ENCODE results near the gene PNPLA8.
"Not testable (repeated sequence)": the region's sequence is repeated elsewhere in the genome, so short reads cannot be mapped to it uniquely, and the experiment has no call there.

Gene PNPLA8

GRCh38 chr7:108548141-108548896 is 22.4 kb upstream of the PNPLA8 start:
- not testable (repeated sequence) for DNase-seq; H3K36me3 Mint-ChIP-seq (ENCODE audit: insufficient read depth); H3K4me1 Mint-ChIP-seq (ENCODE audit: low read depth in 2 of 2); H3K27ac Mint-ChIP-seq; H3K4me3 Mint-ChIP-seq; H3K27me3 Mint-ChIP-seq; H3K9me3 Mint-ChIP-seq; ATAC-seq (replicated peaks)

GRCh38 chr7:108541478-108541877 is 15.5 kb upstream of the PNPLA8 start:
- no peaks in the 10 kb centered on the region for H3K4me1 Mint-ChIP-seq (ENCODE audit: low read depth in 2 of 2)
- H3K4me3 Mint-ChIP-seq, result no peak overlapping the region
- no peaks in the 10 kb centered on the region for H3K36me3 Mint-ChIP-seq (ENCODE audit: insufficient read depth)
- DNase-seq (no peak), ATAC-seq (replicated peaks) (no peak)
- H3K27me3 Mint-ChIP-seq, result peaks cover 13 to 29% of the 10 kb centered on the region in 2 donors
- H3K27ac Mint-ChIP-seq, result no peak overlapping the region
- H3K9me3 Mint-ChIP-seq, result no peaks in the 10 kb centered on the region

GRCh38 chr7:108538685-108539084 is 12.8 kb upstream of the PNPLA8 start:
- not testable (repeated sequence) for H3K36me3 Mint-ChIP-seq (ENCODE audit: insufficient read depth); H3K4me3 Mint-ChIP-seq; H3K27ac Mint-ChIP-seq; DNase-seq; H3K9me3 Mint-ChIP-seq; H3K4me1 Mint-ChIP-seq (ENCODE audit: low read depth in 2 of 2); ATAC-seq (replicated peaks)
- H3K27me3 Mint-ChIP-seq, result peaks cover 29 to 37% of the 10 kb centered on the region in 2 donors

GRCh38 chr7:108538236-108538635 is 12.3 kb upstream of the PNPLA8 start:
- ATAC-seq (replicated peaks); DNase-seq; H3K4me1 Mint-ChIP-seq (ENCODE audit: low read depth in 2 of 2); H3K27ac Mint-ChIP-seq; H3K36me3 Mint-ChIP-seq (ENCODE audit: insufficient read depth); H3K9me3 Mint-ChIP-seq; H3K4me3 Mint-ChIP-seq: not testable (repeated sequence)
- H3K27me3 Mint-ChIP-seq, result peaks cover 29 to 37% of the 10 kb centered on the region in 2 donors

- DNase-seq, result no peak
- no peak for ATAC-seq (replicated peaks)
- Mint-ChIP-seq H3K27ac (no peak overlapping the region), H3K4me3 (no peak overlapping the region), H3K9me3 (no peaks in the 10 kb centered on the region), H3K27me3 (peaks cover 29 to 37% of the 10 kb centered on the region in 2 donors), H3K36me3 (ENCODE audit: insufficient read depth) (no peaks in the 10 kb centered on the region), H3K4me1 (ENCODE audit: low read depth in 2 of 2) (no peaks in the 10 kb centered on the region)
Measured at GRCh38 chr7:108537229-108537628, 11.3 kb upstream of the PNPLA8 start.

- ATAC-seq (replicated peaks) (no peak), DNase-seq (no peak)
- Mint-ChIP-seq H3K4me1 (ENCODE audit: low read depth in 2 of 2) (no peaks in the 10 kb centered on the region), H3K4me3 (no peak overlapping the region), H3K36me3 (ENCODE audit: insufficient read depth) (no peaks in the 10 kb centered on the region), H3K27ac (no peak overlapping the region), H3K27me3 (peaks cover 34 to 37% of the 10 kb centered on the region in 2 donors), H3K9me3 (no peaks in the 10 kb centered on the region)
Measured at GRCh38 chr7:108535744-108536143, 9.8 kb upstream of the PNPLA8 start.

GRCh38 chr7:108535257-108535656 is 9.3 kb upstream of the PNPLA8 start:
- Mint-ChIP-seq H3K36me3 (ENCODE audit: insufficient read depth) (no peaks in the 10 kb centered on the region), H3K27ac (no peak overlapping the region), H3K4me1 (ENCODE audit: low read depth in 2 of 2) (no peaks in the 10 kb centered on the region), H3K4me3 (no peak overlapping the region), H3K27me3 (peaks cover 34 to 37% of the 10 kb centered on the region in 2 donors), H3K9me3 (no peaks in the 10 kb centered on the region)
- no peak for ATAC-seq (replicated peaks)
- DNase-seq, result no peak

- Mint-ChIP-seq H3K9me3 (no peaks in the 10 kb centered on the region), H3K4me1 (ENCODE audit: low read depth in 2 of 2) (no peaks in the 10 kb centered on the region), H3K27me3 (peaks cover 27 to 29% of the 10 kb centered on the region in 2 donors), H3K27ac (no peak overlapping the region), H3K36me3 (ENCODE audit: insufficient read depth) (no peaks in the 10 kb centered on the region), H3K4me3 (no peak overlapping the region)
- no peak for DNase-seq
- no peak for ATAC-seq (replicated peaks)
Measured at GRCh38 chr7:108533712-108534111, 7.8 kb upstream of the PNPLA8 start.

GRCh38 chr7:108529341-108529740 is 3.4 kb upstream of the PNPLA8 start:
- DNase-seq (no peak), ATAC-seq (replicated peaks) (no peak)
- Mint-ChIP-seq H3K36me3 (ENCODE audit: insufficient read depth) (peaks cover 14% of the 10 kb centered on the region), H3K9me3 (no peaks in the 10 kb centered on the region), H3K27me3 (peaks cover 3 to 8% of the 10 kb centered on the region in 2 donors), H3K4me1 (ENCODE audit: low read depth in 2 of 2) (peaks cover 8% of the 10 kb centered on the region in 2 donors), H3K4me3 (no peak overlapping the region), H3K27ac (no peak overlapping the region)

GRCh38 chr7:108528183-108528712 is 2.3 kb upstream of the PNPLA8 start:
- no peak for DNase-seq

GRCh38 chr7:108526768-108527017 is 758 bp upstream of the PNPLA8 start:
- Mint-ChIP-seq H3K4me1 (ENCODE audit: low read depth in 2 of 2) (peaks cover 19 to 30% of the 10 kb centered on the region in 2 donors), H3K27me3 (no peaks in the 10 kb centered on the region)

More at GRCh38 chr7:108528183-108528712, 2.3 kb upstream of the PNPLA8 start:
- peaks cover 14 to 19% of the 10 kb centered on the region in 2 donors for H3K4me1 Mint-ChIP-seq (ENCODE audit: low read depth in 2 of 2)
- peak overlapping the region in 1 of 2 donors; percentile 32 for H3K27ac Mint-ChIP-seq
- no peak overlapping the region for H3K4me3 Mint-ChIP-seq
- no peak for ATAC-seq (replicated peaks)
- no peaks in the 10 kb centered on the region for H3K9me3 Mint-ChIP-seq
- peaks cover 0 to 5% of the 10 kb centered on the region in 2 donors for H3K27me3 Mint-ChIP-seq
- H3K36me3 Mint-ChIP-seq (ENCODE audit: insufficient read depth), result peaks cover 14% of the 10 kb centered on the region

GRCh38 chr7:108525327-108525984 is 479 bp downstream of the PNPLA8 start:
- peak overlapping the region; percentile 97 to 99 for H3K27ac Mint-ChIP-seq
- peak overlapping the region; percentile 93 to 94 for H3K4me3 Mint-ChIP-seq
- peaks cover 14% of the 10 kb centered on the region for H3K36me3 Mint-ChIP-seq (ENCODE audit: insufficient read depth)
- no peaks in the 10 kb centered on the region for H3K9me3 Mint-ChIP-seq
- H3K4me1 Mint-ChIP-seq (ENCODE audit: low read depth in 2 of 2), result peaks cover 24 to 38% of the 10 kb centered on the region in 2 donors
- ATAC-seq (replicated peaks), result peak; percentile 39
- no peak for DNase-seq
- no peaks in the 10 kb centered on the region for H3K27me3 Mint-ChIP-seq

More at GRCh38 chr7:108526768-108527017, 758 bp upstream of the PNPLA8 start:
- no peak for DNase-seq
- Mint-ChIP-seq H3K9me3 (no peaks in the 10 kb centered on the region), H3K27ac (peak overlapping the region; percentile 97 to 99), H3K36me3 (ENCODE audit: insufficient read depth) (peaks cover 14% of the 10 kb centered on the region), H3K4me3 (peak overlapping the region; percentile 93 to 94)
- no peak for ATAC-seq (replicated peaks)

GRCh38 chr7:108522780-108523179 is 3.2 kb downstream of the PNPLA8 start:
- Mint-ChIP-seq H3K27me3 (no peaks in the 10 kb centered on the region), H3K27ac (peak overlapping the region; percentile 1 to 54), H3K4me1 (ENCODE audit: low read depth in 2 of 2) (peaks cover 30 to 54% of the 10 kb centered on the region in 2 donors), H3K4me3 (peak overlapping the region in 1 of 2 donors; percentile 16), H3K36me3 (ENCODE audit: insufficient read depth) (peaks cover 24% of the 10 kb centered on the region), H3K9me3 (no peaks in the 10 kb centered on the region)
- no peak for DNase-seq
- no peak for ATAC-seq (replicated peaks)

- no peak overlapping the region for H3K4me3 Mint-ChIP-seq
- no peak overlapping the region for H3K27ac Mint-ChIP-seq
- no peaks in the 10 kb centered on the region for H3K27me3 Mint-ChIP-seq
- peaks cover 37% of the 10 kb centered on the region for H3K36me3 Mint-ChIP-seq (ENCODE audit: insufficient read depth)
- DNase-seq, result no peak
- no peaks in the 10 kb centered on the region for H3K9me3 Mint-ChIP-seq
- H3K4me1 Mint-ChIP-seq (ENCODE audit: low read depth in 2 of 2), result peaks cover 22 to 43% of the 10 kb centered on the region in 2 donors
- ATAC-seq (replicated peaks), result no peak
Measured at GRCh38 chr7:108517951-108518350, 8.0 kb downstream of the PNPLA8 start.
